ENCODE measurements around the gene NEK4. TPM values are rescaled to one million over a fixed set of nuclear protein-coding genes. Genes with fewer than 3 reads are reported as not detected.

Gene NEK4
- total and polyA plus RNA-seq, 2 of the 13 experiments (the other 11 are each of a cell fraction or from before 2014, with no cell fraction given) = 16.5 to 38.0 TPM

Small RNA genes within 50 kb of the gene (small RNA-seq; reads per million reads assigned to genes)
- gene AC006254.2 (ENCODE audit: insufficient read depth in 2 of 3, insufficient read length in 3 of 3, low read depth in 2 of 3, low replicate concordance in 1 of 3) (0 reads per million in 3 experiments), gene RF00569 (ENCODE audit: insufficient read depth in 2 of 3, insufficient read length in 3 of 3, low read depth in 2 of 3, low replicate concordance in 1 of 3) (816 to 1,552 (median 1,032) reads per million in 3 experiments), gene RF01183 (ENCODE audit: insufficient read depth in 2 of 3, insufficient read length in 3 of 3, low read depth in 2 of 3, low replicate concordance in 1 of 3) (0 reads per million in 3 experiments), gene SNORD19 (ENCODE audit: insufficient read depth in 2 of 3, insufficient read length in 3 of 3, low read depth in 2 of 3, low replicate concordance in 1 of 3) (0 reads per million in 3 experiments), gene SNORD19B (ENCODE audit: insufficient read depth in 2 of 3, insufficient read length in 3 of 3, low read depth in 2 of 3, low replicate concordance in 1 of 3) (0 reads per million in 3 experiments), gene SNORD69 (ENCODE audit: insufficient read depth in 2 of 3, insufficient read length in 3 of 3, low read depth in 2 of 3, low replicate concordance in 1 of 3) (264 to 1,380 (median 333) reads per million in 3 experiments)

Other genes starting within 250 kb of the NEK4 start
- gene NT5DC2, start 237.1 kb downstream of the NEK4 start, total RNA-seq (2016; rRNA removed; fragmentation: Illumina TruSeq; extraction: Trizol) = 105 and 131 TPM in 2 replicates
- 217 and 240 TPM in 2 replicates for gene NT5DC2, start 237.1 kb downstream of the NEK4 start, polyA plus RNA-seq (2011; rRNA removed)
- 29.5 and 33.7 TPM in 2 replicates for gene UQCC5, start 234.3 kb downstream of the NEK4 start, total RNA-seq (2016; rRNA removed; fragmentation: Illumina TruSeq; extraction: Trizol)
- 15.4 and 15.7 TPM in 2 replicates for gene UQCC5, start 234.3 kb downstream of the NEK4 start, polyA plus RNA-seq (2011; rRNA removed)
- gene PBRM1, start 85.0 kb downstream of the NEK4 start, total RNA-seq (2016; rRNA removed; fragmentation: Illumina TruSeq; extraction: Trizol) = 33.2 and 47.0 TPM in 2 replicates
- 9.6 and 10.9 TPM in 2 replicates for gene PBRM1, start 85.0 kb downstream of the NEK4 start, polyA plus RNA-seq (2011; rRNA removed)
- 257 and 281 TPM in 2 replicates for gene GNL3, start 84.9 kb downstream of the NEK4 start, total RNA-seq (2016; rRNA removed; fragmentation: Illumina TruSeq; extraction: Trizol)
- 91.7 and 129 TPM in 2 replicates for gene GNL3, start 84.9 kb downstream of the NEK4 start, polyA plus RNA-seq (2011; rRNA removed)
- 65.1 and 110 TPM in 2 replicates for gene GLT8D1, start 65.1 kb downstream of the NEK4 start, total RNA-seq (2016; rRNA removed; fragmentation: Illumina TruSeq; extraction: Trizol)
- gene GLT8D1, start 65.1 kb downstream of the NEK4 start, polyA plus RNA-seq (2011; rRNA removed) = 109 and 121 TPM in 2 replicates
- 100 and 120 TPM in 2 replicates for gene SPCS1, start 64.8 kb downstream of the NEK4 start, total RNA-seq (2016; rRNA removed; fragmentation: Illumina TruSeq; extraction: Trizol)
- 61.8 and 84.6 TPM in 2 replicates for gene SPCS1, start 64.8 kb downstream of the NEK4 start, polyA plus RNA-seq (2011; rRNA removed)
- gene ITIH1, start 6.7 kb upstream of the NEK4 start, total RNA-seq (2016; rRNA removed; fragmentation: Illumina TruSeq; extraction: Trizol) = 9.8 and 12.3 TPM in 2 replicates
- gene ITIH1, start 6.7 kb upstream of the NEK4 start, polyA plus RNA-seq (2011; rRNA removed) = 19.6 and 46.5 TPM in 2 replicates
- gene ITIH3, start 23.9 kb upstream of the NEK4 start, total RNA-seq (2016; rRNA removed; fragmentation: Illumina TruSeq; extraction: Trizol) = 38.9 and 105 TPM in 2 replicates
- 632 and 1,233 TPM in 2 replicates for gene ITIH3, start 23.9 kb upstream of the NEK4 start, polyA plus RNA-seq (2011; rRNA removed)
- 1.5 and 5.3 TPM in 2 replicates for gene ITIH4, start 59.7 kb upstream of the NEK4 start, total RNA-seq (2016; rRNA removed; fragmentation: Illumina TruSeq; extraction: Trizol)
- 2.7 and 3.7 TPM in 2 replicates for gene ITIH4, start 59.7 kb upstream of the NEK4 start, polyA plus RNA-seq (2011; rRNA removed)
- 1.3 and 1.4 TPM in 2 replicates for gene MUSTN1, start 64.1 kb upstream of the NEK4 start, total RNA-seq (2016; rRNA removed; fragmentation: Illumina TruSeq; extraction: Trizol)
- 0.60 and 0.84 TPM in 2 replicates for gene MUSTN1, start 64.1 kb upstream of the NEK4 start, polyA plus RNA-seq (2011; rRNA removed)
- gene STIMATE, start 126.6 kb upstream of the NEK4 start, total RNA-seq (2016; rRNA removed; fragmentation: Illumina TruSeq; extraction: Trizol) = 8.7 and 11.7 TPM in 2 replicates
- 5.7 and 6.2 TPM in 2 replicates for gene STIMATE, start 126.6 kb upstream of the NEK4 start, polyA plus RNA-seq (2011; rRNA removed)

Data from HepG2 (cell line).